MCF 10A (cell line): ENCODE results near the gene PTPN6. TPM values are rescaled to one million over a fixed set of nuclear protein-coding genes. Genes with fewer than 3 reads are reported as not detected.
A peak's percentile ranks its signal among the peaks of the same experiment; 100 is the strongest.

ENCODE experiments used
- BruUV-seq: library from RNA; stranded (reverse); fragments of 400-500 nt; replicated peaks from 2 replicates; lab custom pipeline; 2021; lab: Mats Ljungman, UMichigan
- CTCF ChIA-PET: fragments of 300-600 bp; sonication (Branson Sonifier 250); formaldehyde crosslinking; extraction: SDS; loops from one replicate; lab custom pipeline; 2021; ENCODE audit warnings: antibody characterized with exemption, inconsistent platforms; lab: Yijun Ruan, JAX
- POLR2A ChIA-PET: fragments of 300-600, 350-650 bp; sonication (Branson Sonifier 250); formaldehyde crosslinking; extraction: SDS; loops from one replicate; lab custom pipeline; 2020; ENCODE audit warnings: antibody characterized with exemption, inconsistent platforms; lab: Yijun Ruan, JAX
- DNase-seq: peaks from one replicate; pipeline ENCODE4 v3.0.0-alpha.2; 2018; ENCODE audit not compliant: unreplicated experiment
- H3K27ac Mint-ChIP-seq: one replicate; pipeline ENCODE4 v1.8.0; 2022; ENCODE audit warnings: mild to moderate bottlenecking, low read depth, mixed read lengths; ENCODE audit not compliant: unreplicated experiment
- H3K27me3 Mint-ChIP-seq: one replicate; pipeline ENCODE4 v1.8.0; 2022; ENCODE audit warnings: mixed read lengths; ENCODE audit not compliant: insufficient read depth, unreplicated experiment
- H3K36me3 Mint-ChIP-seq: one replicate; pipeline ENCODE4 v1.8.0; 2022; ENCODE audit warnings: mild to moderate bottlenecking, moderate library complexity, mixed read lengths; ENCODE audit not compliant: insufficient read depth, unreplicated experiment
- H3K4me1 Mint-ChIP-seq: one replicate; pipeline ENCODE4 v1.8.0; 2022; ENCODE audit warnings: mixed read lengths; ENCODE audit not compliant: insufficient read depth, unreplicated experiment
- H3K4me3 Mint-ChIP-seq: one replicate; pipeline ENCODE4 v1.8.0; 2022; ENCODE audit warnings: mild to moderate bottlenecking, moderate library complexity, mixed read lengths; ENCODE audit not compliant: unreplicated experiment
- H3K9me3 Mint-ChIP-seq: one replicate; pipeline ENCODE4 v1.8.0; 2022; ENCODE audit warnings: mixed read lengths; ENCODE audit not compliant: unreplicated experiment
- CTCF ChIP-seq: fragments of 200-600 bp; IDR thresholded peaks from one replicate; pipeline ENCODE4 v1.8.0; 2022; ENCODE audit warnings: antibody characterized with exemption, mild to moderate bottlenecking; ENCODE audit not compliant: unreplicated experiment
- intact Hi-C: fragments of 100-400 bp; cut with micrococcal nuclease; formaldehyde crosslinking; loops from 2 replicates; pipeline ENCODE4 v1.14.1; 2022
- microRNA-seq: library from miRNA; unstranded; fragments of <30 nt; microRNA quantifications from one replicate; pipeline ENCODE4 v1.2.0, GENCODE V29; 2022
- total RNA-seq: library from RNA; stranded (reverse); gene quantifications from 2 replicates; pipeline ENCODE4 v1.2.3, GENCODE V29; 2022

Gene PTPN6
- total RNA-seq, 1 experiment from 2014 or later: 10.3 TPM

- Mint-ChIP-seq H3K4me1 (no peaks in the 10 kb centered on the region), H3K9me3 (no peaks in the 10 kb centered on the region), H3K36me3 (peaks cover 22% of the 10 kb centered on the region), H3K4me3 (no peak overlapping the region), H3K27me3 (no peaks in the 10 kb centered on the region), H3K27ac (no peak overlapping the region)
- ChIA-PET POLR2A (interaction anchor here (3.5 kb wide), 1 partner anchor 11 kb away, joined by 17 read pairs; the partner anchor contains the start of gene LPCAT3), CTCF (interaction anchor here (0.6 kb wide), 1 partner anchor 44 kb away, joined by 3 read pairs; no protein-coding TSS in a partner anchor)
- no peak for DNase-seq
- no peak for TF ChIP-seq CTCF
- intact Hi-C loops: no loop called here
- BruUV-seq: no TSS peak
Measured at GRCh38 chr12:7006639-7007038, 55.5 kb downstream of the PTPN6 start.

GRCh38 chr12:7008864-7009263 lies 57.7 kb downstream of the PTPN6 start:
- Mint-ChIP-seq H3K9me3 (no peaks in the 10 kb centered on the region), H3K36me3 (peaks cover 31% of the 10 kb centered on the region), H3K27me3 (no peaks in the 10 kb centered on the region), H3K27ac (no peak overlapping the region), H3K4me3 (no peak overlapping the region), H3K4me1 (peaks cover 5% of the 10 kb centered on the region)
- ChIA-PET CTCF (no interaction called here), POLR2A (interaction anchor here (1.5 to 2.1 kb wide), 2 partner anchors 9 to 11 kb away, joined by 4 to 8 read pairs; partner anchors contain the start of gene LPCAT3)
- DNase-seq: no peak
- TF ChIP-seq CTCF: no peak
- intact Hi-C loops: no loop called here
- no TSS peak for BruUV-seq

DNA sequence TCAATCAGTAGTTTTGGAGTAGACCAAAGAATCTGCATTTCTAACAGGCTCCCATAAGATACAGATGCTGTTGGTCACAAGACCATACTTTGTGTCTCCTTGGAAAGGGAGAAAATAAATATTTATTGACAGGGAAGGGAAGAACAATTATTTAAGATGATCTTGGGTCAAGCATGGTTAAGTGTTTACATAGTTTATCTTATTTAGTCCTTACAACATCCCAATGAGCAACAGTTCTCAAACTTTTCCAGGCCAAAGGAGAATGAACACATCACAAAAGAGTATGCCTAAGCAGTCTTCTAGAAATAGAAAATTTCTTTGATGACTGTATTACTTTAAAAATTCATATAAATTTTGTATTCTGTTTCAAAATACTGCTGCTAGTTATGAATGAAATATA lies 58.4 kb downstream of the PTPN6 start:
- no TSS peak for BruUV-seq
- CTCF ChIA-PET: interaction anchor here (0.7 to 1.2 kb wide), 2 partner anchors 9 to 33 kb away, joined by 3 read pairs; partner anchors contain the start of gene LPCAT3
- H3K9me3 Mint-ChIP-seq: no peaks in the 10 kb centered on the region

More for the DNA sequence above, 58.4 kb downstream of the PTPN6 start:
- H3K4me1 Mint-ChIP-seq: peaks cover 8% of the 10 kb centered on the region
- POLR2A ChIA-PET: interaction anchor here (0.8 to 1.5 kb wide), 2 partner anchors 9 kb away, joined by 3 to 4 read pairs; partner anchors contain the start of gene LPCAT3
- no peak for DNase-seq
- no peaks in the 10 kb centered on the region for H3K27me3 Mint-ChIP-seq
- peaks cover 31% of the 10 kb centered on the region for H3K36me3 Mint-ChIP-seq
- TF ChIP-seq CTCF: no peak
- H3K27ac Mint-ChIP-seq: no peak overlapping the region
- H3K4me3 Mint-ChIP-seq: no peak overlapping the region
- intact Hi-C loops: no loop called here

Small RNA genes lying within 50 kb of the gene (microRNA-seq; reads per million reads assigned to microRNA genes)
- gene MIR141 (1,584 reads per million, percentile 89 among the genes with 10 or more reads in this experiment), gene MIR200C (13,536 reads per million, percentile 98 among the genes with 10 or more reads in this experiment)

Other genes with a start within 250 kb of the PTPN6 start
- gene COPS7A, start 227.3 kb upstream of the PTPN6 start, total RNA-seq: 55.5 and 61.3 TPM in 2 replicates
- 151 and 162 TPM in 2 replicates for gene MLF2, start 198.2 kb upstream of the PTPN6 start, total RNA-seq
- gene PTMS, start 185.0 kb upstream of the PTPN6 start, total RNA-seq: 242 and 284 TPM in 2 replicates
- gene LAG3, start 178.8 kb upstream of the PTPN6 start, total RNA-seq: 0.58 and 1.0 TPM in 2 replicates
- not detected in 2 replicates for gene CD4, start 161.8 kb upstream of the PTPN6 start, total RNA-seq
- gene GPR162, start 129.5 kb upstream of the PTPN6 start, total RNA-seq: not detected in 2 replicates
- 0.47 and 1.3 TPM in 2 replicates for gene P3H3, start 122.9 kb upstream of the PTPN6 start, total RNA-seq
- 0.47 TPM in 1 of 2 replicates, not detected in the other for gene GNB3, start 110.4 kb upstream of the PTPN6 start, total RNA-seq
- 11.7 and 25.5 TPM in 2 replicates for gene CDCA3, start 100.1 kb upstream of the PTPN6 start, total RNA-seq
- gene USP5, start 99.2 kb upstream of the PTPN6 start, total RNA-seq: 62.5 and 80.2 TPM in 2 replicates
- gene TPI1, start 83.8 kb upstream of the PTPN6 start, total RNA-seq: 498 and 549 TPM in 2 replicates
- gene SPSB2, start 78.1 kb upstream of the PTPN6 start, total RNA-seq: 9.2 and 10.8 TPM in 2 replicates
- 7.5 and 9.1 TPM in 2 replicates for gene LRRC23, start 46.5 kb upstream of the PTPN6 start, total RNA-seq
- 0.30 and 2.1 TPM in 2 replicates for gene ENO2, start 36.8 kb upstream of the PTPN6 start, total RNA-seq
- 83.7 and 84.7 TPM in 2 replicates for gene ATN1, start 23.4 kb upstream of the PTPN6 start, total RNA-seq
- not detected in 2 replicates for gene RNU7-1, start 7.5 kb upstream of the PTPN6 start, total RNA-seq
- gene C12orf57, start 7.3 kb upstream of the PTPN6 start, total RNA-seq: 176 and 196 TPM in 2 replicates
- 249 and 305 TPM in 2 replicates for gene PHB2, start 19.3 kb downstream of the PTPN6 start, total RNA-seq
- gene EMG1, start 19.6 kb downstream of the PTPN6 start, total RNA-seq: 66.5 and 93.8 TPM in 2 replicates
- 14.4 and 15.4 TPM in 2 replicates for gene LPCAT3, start 67.1 kb downstream of the PTPN6 start, total RNA-seq
- gene C1S, start 109.4 kb downstream of the PTPN6 start, total RNA-seq: 6.0 and 11.5 TPM in 2 replicates
- gene C1R, start 141.1 kb downstream of the PTPN6 start, total RNA-seq: 13.1 and 16.7 TPM in 2 replicates
- 49.8 and 55.7 TPM in 2 replicates for gene C1RL, start 157.9 kb downstream of the PTPN6 start, total RNA-seq
- not detected in 2 replicates for gene RBP5, start 177.5 kb downstream of the PTPN6 start, total RNA-seq
- 34.6 and 40.2 TPM in 2 replicates for gene CLSTN3, start 179.0 kb downstream of the PTPN6 start, total RNA-seq
- gene PEX5, start 238.3 kb downstream of the PTPN6 start, total RNA-seq: 42.2 and 49.4 TPM in 2 replicates